Activated naive CD8-positive, alpha-beta T cell treated with anti-CD3 and anti-CD28 coated beads, Interleukin-2, amount 10 ng/mL, durations not matched to agents 7 days and 5 days (primary cell): Measurements from ENCODE around the gene NKX2-4. TPM values are rescaled to one million over a fixed set of nuclear protein-coding genes. Genes with fewer than 3 reads are reported as not detected.
"Not testable (repeated sequence)": the region's sequence is repeated elsewhere in the genome, so short reads cannot be mapped to it uniquely, and the experiment has no call there.

ENCODE experiments used
- ATAC-seq: fragments of 150-1000 bp; cut with Tn5 transposase; one replicate; pipeline ENCODE4 v1.10.0; 2021; ENCODE audit warnings: low read depth, moderate library complexity
- POLR2A ChIA-PET: fragments of 350-600 bp; sonication (Branson Sonifier 250); formaldehyde crosslinking; loops from one replicate; lab custom pipeline; 2021; ENCODE audit warnings: antibody characterized with exemption; lab: Charles Lee
- DNase-seq: peaks from one replicate; pipeline ENCODE4 v3.0.0; 2021
- H3K27ac Mint-ChIP-seq: one replicate; pipeline ENCODE4 v1.8.0; 2022; ENCODE audit warnings: mild to moderate bottlenecking, mixed read lengths
- H3K27me3 Mint-ChIP-seq: one replicate; pipeline ENCODE4 v1.8.0; 2022; ENCODE audit warnings: mild to moderate bottlenecking, moderate library complexity, mixed read lengths
- H3K36me3 Mint-ChIP-seq: one replicate; pipeline ENCODE4 v1.8.0; 2021; ENCODE audit warnings: mild to moderate bottlenecking, mixed read lengths
- H3K4me1 Mint-ChIP-seq: one replicate; pipeline ENCODE4 v1.8.0; 2021; ENCODE audit warnings: mixed read lengths
- H3K4me3 Mint-ChIP-seq: one replicate; pipeline ENCODE4 v1.8.0; 2022; ENCODE audit warnings: mild to moderate bottlenecking, moderate library complexity, mixed read lengths
- H3K9me3 Mint-ChIP-seq: one replicate; pipeline ENCODE4 v1.8.0; 2021; ENCODE audit warnings: mixed read lengths
- total RNA-seq, 2 experiments: library from RNA; stranded (reverse); gene quantifications; one replicate each; pipeline ENCODE4 v1.2.3, GENCODE V29; 2021

The NKX2-4 gene
- total RNA-seq: not detected

DNA sequence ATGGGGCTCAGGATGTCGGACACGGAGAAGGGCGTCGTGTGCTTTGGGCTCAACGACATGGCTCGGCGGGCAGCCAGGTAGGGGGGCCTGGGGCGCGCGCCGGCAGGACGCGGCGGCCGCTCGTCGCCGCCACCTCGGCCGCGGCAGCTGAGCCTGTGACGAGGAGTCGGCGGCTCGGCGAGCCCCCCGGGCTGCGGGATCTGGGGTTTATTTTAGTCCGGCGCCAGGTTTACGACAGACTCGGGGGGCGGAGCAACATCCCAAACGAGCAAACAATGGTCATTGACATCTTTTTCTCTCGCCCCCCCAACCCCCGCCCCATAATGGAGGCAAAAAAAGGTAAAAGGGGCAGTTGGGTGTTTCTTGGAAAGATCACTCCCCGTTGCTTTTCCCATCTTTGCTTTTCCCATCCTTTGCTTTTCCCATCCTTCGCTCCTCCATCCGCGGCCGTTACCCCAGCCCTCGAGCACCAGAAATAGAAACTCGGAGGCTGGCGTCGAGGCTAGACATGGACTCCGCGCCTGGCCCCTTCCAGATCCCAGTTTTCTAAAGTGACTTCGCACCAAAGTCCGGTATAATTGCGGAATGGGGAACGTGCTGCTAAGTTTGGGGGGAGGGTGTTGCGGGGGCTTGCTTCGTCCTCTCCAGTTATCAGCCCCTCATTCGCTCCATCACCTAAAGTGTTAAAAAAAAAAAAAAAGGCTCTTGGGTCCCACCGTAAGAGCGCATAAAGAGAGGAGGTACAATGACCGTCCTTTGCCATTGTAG, at the start of gene NKX2-4:
NKX2-4 (minus strand) TSS at position 186 of the 768 bp plus-strand sequence; CDS start at position 59, 127 bp downstream.
- no peak for ATAC-seq
- H3K27me3 Mint-ChIP-seq: peaks cover 78% of the 10 kb centered on the region
- POLR2A ChIA-PET: no interaction called here
- no peaks in the 10 kb centered on the region for H3K36me3 Mint-ChIP-seq
- H3K9me3 Mint-ChIP-seq: no peaks in the 10 kb centered on the region
- H3K4me1 Mint-ChIP-seq: peaks cover 15% of the 10 kb centered on the region
- no peak for DNase-seq
- peak within 1 kb of the TSS; percentile 67 for H3K4me3 Mint-ChIP-seq
- H3K27ac Mint-ChIP-seq: no peak within 1 kb of the TSS

DNA sequence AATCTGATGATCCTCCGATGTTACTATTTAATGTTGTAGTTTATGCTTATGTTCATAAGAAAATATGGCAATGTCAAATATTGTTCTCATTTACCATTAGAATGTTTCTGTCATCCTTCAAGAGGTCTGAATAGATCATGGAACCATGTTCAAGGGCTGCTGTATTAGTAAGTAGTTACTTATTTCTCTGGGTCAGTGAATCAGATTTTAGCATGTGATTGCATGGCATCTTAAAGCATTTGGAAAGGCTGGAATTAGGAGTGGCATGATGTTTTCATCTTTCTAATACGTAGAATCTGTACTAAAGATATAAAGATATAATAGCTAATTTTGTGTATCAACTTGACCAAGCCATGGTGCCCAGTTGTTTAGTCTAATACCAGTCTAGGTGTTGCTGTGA, 40.5 kb upstream of the NKX2-4 start:
- ATAC-seq (no peak), DNase-seq (no peak)
- no peaks in the 10 kb centered on the region for H3K36me3 Mint-ChIP-seq
- H3K4me3 Mint-ChIP-seq: no peak overlapping the region
- POLR2A ChIA-PET: no interaction called here
- H3K9me3 Mint-ChIP-seq: no peaks in the 10 kb centered on the region
- H3K27me3 Mint-ChIP-seq: peaks cover 32% of the 10 kb centered on the region
- no peak overlapping the region for H3K27ac Mint-ChIP-seq
- H3K4me1 Mint-ChIP-seq: no peaks in the 10 kb centered on the region

DNA sequence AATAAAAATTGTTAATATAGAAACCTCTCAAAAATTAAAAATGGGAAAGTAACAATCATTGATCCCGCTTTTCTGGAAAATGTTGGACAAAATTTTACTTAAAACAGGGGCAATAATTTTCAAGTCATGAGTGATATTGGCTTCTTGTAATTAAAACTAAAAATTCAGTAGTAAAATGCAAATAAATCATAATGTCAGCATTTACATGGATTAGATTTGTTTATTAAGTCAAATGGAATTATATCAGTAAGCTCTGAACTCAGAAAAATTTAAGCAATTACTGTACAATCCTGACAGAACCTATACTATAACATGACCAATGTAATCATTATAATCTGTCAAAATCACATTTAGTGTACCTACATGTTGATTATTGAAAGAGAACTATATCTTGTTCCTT, 39.9 kb upstream of the NKX2-4 start:
- H3K27me3 Mint-ChIP-seq: peaks cover 30% of the 10 kb centered on the region
- H3K4me3 Mint-ChIP-seq: no peak overlapping the region
- no peaks in the 10 kb centered on the region for H3K9me3 Mint-ChIP-seq
- POLR2A ChIA-PET: no interaction called here
- ATAC-seq (no peak), DNase-seq (no peak)
- no peaks in the 10 kb centered on the region for H3K4me1 Mint-ChIP-seq
- H3K36me3 Mint-ChIP-seq: no peaks in the 10 kb centered on the region
- H3K27ac Mint-ChIP-seq: no peak overlapping the region

DNA sequence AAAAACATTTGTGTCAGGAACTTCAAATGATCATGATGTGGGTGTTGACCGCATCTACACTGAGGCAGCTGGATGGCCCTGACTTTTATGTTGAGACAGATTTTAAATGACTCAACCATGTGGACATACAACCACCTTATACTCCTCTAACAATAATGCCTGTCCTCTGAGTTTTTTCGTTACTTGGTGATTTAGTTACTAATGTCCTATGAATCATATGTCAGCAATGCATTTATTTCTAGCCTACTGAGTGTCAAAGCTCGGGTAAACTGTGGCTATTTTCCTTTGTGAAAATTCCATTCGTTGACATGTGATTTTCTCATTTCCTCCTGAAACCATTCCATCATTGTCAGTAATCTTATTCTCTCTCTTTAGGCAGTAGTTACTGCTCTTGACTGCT, 38.9 kb upstream of the NKX2-4 start:
- Mint-ChIP-seq H3K9me3 (no peaks in the 10 kb centered on the region), H3K4me3 (no peak overlapping the region), H3K27ac (no peak overlapping the region), H3K4me1 (no peaks in the 10 kb centered on the region), H3K36me3 (no peaks in the 10 kb centered on the region), H3K27me3 (peaks cover 29% of the 10 kb centered on the region)
- POLR2A ChIA-PET: no interaction called here
- ATAC-seq (no peak), DNase-seq (no peak)

DNA sequence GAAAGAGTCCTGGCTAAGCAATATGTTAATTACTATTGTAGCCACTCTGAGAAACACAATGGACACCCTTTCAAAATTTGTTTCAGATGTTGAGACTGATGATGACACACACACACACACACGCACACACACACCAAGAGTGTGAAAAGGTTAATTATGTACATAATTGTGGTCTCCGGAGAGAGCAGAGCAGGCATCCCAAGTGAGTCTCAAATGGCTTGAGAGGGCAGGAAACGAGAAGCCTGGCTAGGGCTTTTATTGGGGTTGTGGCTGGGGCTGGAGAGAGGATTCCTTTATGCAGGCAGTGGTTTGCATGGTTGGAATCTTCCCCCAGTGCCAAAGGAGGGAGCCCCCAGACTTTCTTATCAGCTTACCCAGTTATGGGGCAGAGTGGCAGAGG, 38.2 kb upstream of the NKX2-4 start:
- no peaks in the 10 kb centered on the region for H3K4me1 Mint-ChIP-seq
- peaks cover 28% of the 10 kb centered on the region for H3K27me3 Mint-ChIP-seq
- POLR2A ChIA-PET: no interaction called here
- no peak overlapping the region for H3K27ac Mint-ChIP-seq
- no peak for ATAC-seq
- DNase-seq: no peak
- no peaks in the 10 kb centered on the region for H3K36me3 Mint-ChIP-seq
- no peak overlapping the region for H3K4me3 Mint-ChIP-seq
- no peaks in the 10 kb centered on the region for H3K9me3 Mint-ChIP-seq

DNA sequence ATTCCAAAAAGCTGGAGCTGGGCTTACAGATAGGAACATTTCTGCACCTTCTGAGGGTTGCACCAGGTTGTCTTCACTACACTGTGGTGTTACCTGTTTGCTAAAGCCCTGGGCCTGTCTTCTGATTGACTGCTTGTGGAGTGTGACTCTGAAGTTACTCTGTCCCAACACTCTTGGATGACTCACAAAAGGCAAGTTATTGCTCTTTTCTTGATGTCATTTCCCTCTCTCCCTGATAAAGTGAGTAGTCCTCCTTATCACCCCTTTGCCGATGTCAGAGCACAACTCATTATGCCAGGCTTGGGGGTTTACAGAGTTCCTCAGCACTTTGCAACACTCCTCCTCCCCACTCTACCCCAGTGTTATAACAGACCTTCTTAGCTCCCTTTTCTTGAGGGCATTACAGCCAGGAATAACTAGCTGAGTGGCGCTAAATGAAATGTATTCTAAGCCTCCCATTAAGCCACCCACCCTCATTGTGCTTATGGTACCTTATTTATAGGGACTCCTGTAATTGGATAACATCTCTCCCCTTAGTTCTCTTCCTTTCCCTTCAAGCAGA, 36.1 kb upstream of the NKX2-4 start:
- Mint-ChIP-seq H3K36me3 (no peaks in the 10 kb centered on the region), H3K27me3 (peaks cover 24% of the 10 kb centered on the region)
- no peak for ATAC-seq

DNA sequence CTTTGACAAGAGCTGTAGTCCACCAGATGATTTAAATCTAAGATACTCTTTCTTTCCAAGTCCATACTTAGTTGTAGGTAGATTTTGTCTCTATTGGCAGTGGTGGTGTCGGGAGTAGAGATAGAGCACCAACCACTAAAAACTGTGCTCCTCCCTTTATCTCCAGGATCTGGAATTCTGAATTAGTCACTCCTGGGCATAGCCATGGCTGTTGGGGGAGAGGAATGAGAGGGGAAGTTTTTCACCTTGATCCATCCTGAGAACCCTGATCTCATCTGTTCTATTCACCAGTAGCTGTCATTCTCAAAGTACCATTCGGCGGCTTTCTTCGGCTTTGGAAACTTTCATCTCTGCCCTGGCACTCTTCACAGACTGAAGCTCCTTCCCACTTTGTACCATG, 35.6 kb upstream of the NKX2-4 start:
- no peaks in the 10 kb centered on the region for H3K36me3 Mint-ChIP-seq
- H3K9me3 Mint-ChIP-seq: no peaks in the 10 kb centered on the region
- ATAC-seq: no peak
- no peak for DNase-seq
- H3K27me3 Mint-ChIP-seq: peaks cover 28% of the 10 kb centered on the region
- no peaks in the 10 kb centered on the region for H3K4me1 Mint-ChIP-seq
- POLR2A ChIA-PET: no interaction called here
- H3K27ac Mint-ChIP-seq: no peak overlapping the region
- H3K4me3 Mint-ChIP-seq: no peak overlapping the region

More for the DNA sequence above, 36.1 kb upstream of the NKX2-4 start:
- no peak overlapping the region for H3K27ac Mint-ChIP-seq
- DNase-seq: no peak
- no peaks in the 10 kb centered on the region for H3K4me1 Mint-ChIP-seq
- H3K4me3 Mint-ChIP-seq: no peak overlapping the region
- POLR2A ChIA-PET: no interaction called here
- no peaks in the 10 kb centered on the region for H3K9me3 Mint-ChIP-seq

DNA sequence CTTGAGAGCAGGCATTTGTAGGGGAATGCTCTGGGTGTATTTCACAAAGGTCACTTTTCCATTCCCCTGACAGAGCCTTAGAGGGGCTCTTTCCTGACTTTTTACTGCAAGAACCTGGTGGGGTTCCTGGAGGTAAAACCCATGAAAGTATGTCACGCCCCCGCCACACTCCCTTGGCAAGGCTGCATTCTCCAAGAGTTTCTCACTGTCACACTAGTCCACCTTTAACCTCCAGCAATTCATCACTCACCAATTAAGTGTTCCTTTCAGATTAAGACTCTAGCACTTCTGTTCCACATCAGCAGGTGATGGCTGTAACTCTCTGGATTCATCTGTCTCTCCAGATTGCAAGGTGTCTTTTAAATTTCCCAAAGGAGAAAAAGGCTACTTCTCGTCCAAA, 32.7 kb upstream of the NKX2-4 start:
- DNase-seq (no peak), ATAC-seq (no peak)
- H3K9me3 Mint-ChIP-seq: peaks cover 4% of the 10 kb centered on the region
- H3K4me3 Mint-ChIP-seq: no peak overlapping the region
- peaks cover 28% of the 10 kb centered on the region for H3K27me3 Mint-ChIP-seq
- POLR2A ChIA-PET: no interaction called here
- no peaks in the 10 kb centered on the region for H3K4me1 Mint-ChIP-seq
- no peaks in the 10 kb centered on the region for H3K36me3 Mint-ChIP-seq
- H3K27ac Mint-ChIP-seq: no peak overlapping the region

DNA sequence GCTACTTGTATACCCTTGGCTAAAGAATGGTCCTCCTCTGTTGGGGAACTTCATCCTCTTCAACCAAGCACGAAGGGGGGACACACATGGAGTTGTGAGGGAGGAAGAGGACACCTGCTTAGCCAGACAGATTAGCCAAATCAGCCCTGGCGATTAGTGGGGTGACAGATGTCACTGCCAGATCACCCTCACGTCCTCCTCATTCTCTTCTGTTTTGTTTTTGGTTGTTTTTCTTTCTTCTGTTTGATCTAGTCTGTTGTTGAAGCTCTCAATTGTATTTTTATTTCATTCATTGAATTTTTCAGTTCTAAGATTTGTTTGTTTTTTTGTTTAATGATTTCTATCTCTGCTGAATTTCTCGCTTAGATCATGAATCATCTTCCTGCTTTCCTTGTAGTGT, 27.5 kb upstream of the NKX2-4 start:
- DNase-seq: no peak
- H3K4me1 Mint-ChIP-seq: no peaks in the 10 kb centered on the region
- POLR2A ChIA-PET: no interaction called here
- H3K4me3 Mint-ChIP-seq: no peak overlapping the region
- H3K27ac Mint-ChIP-seq: no peak overlapping the region
- peaks cover 15% of the 10 kb centered on the region for H3K9me3 Mint-ChIP-seq
- peaks cover 13% of the 10 kb centered on the region for H3K27me3 Mint-ChIP-seq
- ATAC-seq: no peak
- no peaks in the 10 kb centered on the region for H3K36me3 Mint-ChIP-seq

DNA sequence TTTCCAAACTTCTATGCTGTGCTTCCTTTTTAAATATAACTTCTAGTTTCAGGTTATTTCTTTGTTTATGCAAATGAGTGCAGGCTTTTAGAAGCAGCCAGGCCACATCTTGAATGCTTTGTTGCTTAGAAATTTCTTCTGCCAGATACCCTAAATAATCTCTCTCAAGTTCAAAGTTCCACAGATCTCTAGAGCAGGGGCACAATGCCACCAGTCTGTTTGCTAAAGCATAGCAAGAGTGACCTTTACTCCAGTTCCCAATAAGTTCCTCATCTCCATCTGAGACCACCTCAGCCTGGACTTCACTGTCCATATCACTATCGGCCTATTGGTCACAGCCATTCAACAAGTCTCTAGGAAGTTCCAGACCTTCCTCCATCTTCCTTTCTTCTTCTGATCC, 26.4 kb upstream of the NKX2-4 start:
- ATAC-seq, DNase-seq, H3K4me1 Mint-ChIP-seq, H3K4me3 Mint-ChIP-seq, H3K36me3 Mint-ChIP-seq, H3K27ac Mint-ChIP-seq, POLR2A ChIA-PET: not testable (repeated sequence)
- Mint-ChIP-seq H3K9me3 (peaks cover 16% of the 10 kb centered on the region), H3K27me3 (peaks cover 12% of the 10 kb centered on the region)

DNA sequence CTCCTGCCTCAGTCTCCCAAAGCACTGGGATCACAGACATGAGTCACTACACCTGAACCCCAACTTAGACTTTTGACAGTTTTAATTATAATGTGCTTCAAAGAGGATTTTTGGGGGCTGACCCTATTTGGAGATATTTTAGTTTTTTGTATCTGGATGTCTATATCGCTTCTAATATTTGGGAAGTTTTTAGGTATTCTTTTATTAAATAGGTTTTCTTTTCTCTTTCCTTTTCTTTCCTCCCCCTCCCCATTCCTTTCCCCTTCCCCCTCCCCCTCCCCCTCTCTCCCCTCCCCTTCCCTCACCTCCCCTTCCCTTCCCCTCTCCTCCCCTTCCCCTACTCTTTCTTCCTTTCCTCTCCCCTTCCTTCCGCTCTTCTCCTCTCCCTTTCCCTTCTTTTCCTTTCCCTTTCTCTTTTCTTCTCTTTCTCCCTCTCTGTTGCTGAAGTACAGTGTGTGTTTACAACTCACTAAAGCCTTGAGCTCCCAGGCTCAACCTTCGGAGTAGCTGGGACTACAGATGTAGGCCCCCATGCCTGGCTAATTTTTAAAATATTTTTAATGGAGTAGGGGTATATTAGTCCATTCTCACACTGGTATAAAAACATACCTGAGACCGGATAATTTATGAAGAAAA, 24.4 kb upstream of the NKX2-4 start:
- POLR2A ChIA-PET: no interaction called here
- no peak overlapping the region for H3K27ac Mint-ChIP-seq
- DNase-seq (no peak), ATAC-seq (no peak)
- no peaks in the 10 kb centered on the region for H3K36me3 Mint-ChIP-seq
- H3K4me1 Mint-ChIP-seq: no peaks in the 10 kb centered on the region
- H3K4me3 Mint-ChIP-seq: no peak overlapping the region
- H3K9me3 Mint-ChIP-seq: peaks cover 18% of the 10 kb centered on the region
- peaks cover 6% of the 10 kb centered on the region for H3K27me3 Mint-ChIP-seq

DNA sequence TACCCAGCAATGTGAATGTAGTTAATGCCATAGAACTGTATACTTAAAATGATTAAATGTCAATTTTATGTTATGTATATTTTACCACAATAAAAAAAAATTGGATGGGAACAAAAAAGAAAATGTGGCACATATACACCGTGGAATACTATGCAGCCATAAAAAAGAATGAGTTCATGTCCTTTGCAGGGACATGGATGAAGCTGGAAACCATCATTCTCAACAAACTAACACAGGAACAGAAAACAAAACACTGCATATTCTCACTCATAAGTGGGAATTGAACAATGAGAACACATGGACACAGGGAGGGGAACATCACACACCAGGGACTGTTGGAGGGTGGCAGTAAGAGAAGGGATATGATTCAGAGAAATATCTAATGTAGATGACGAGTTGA, 21.8 kb upstream of the NKX2-4 start:
- H3K4me3 Mint-ChIP-seq, H3K36me3 Mint-ChIP-seq, H3K27ac Mint-ChIP-seq, DNase-seq, POLR2A ChIA-PET, ATAC-seq, H3K4me1 Mint-ChIP-seq: not testable (repeated sequence)
- H3K27me3 Mint-ChIP-seq: peaks cover 19% of the 10 kb centered on the region
- peaks cover 23% of the 10 kb centered on the region for H3K9me3 Mint-ChIP-seq

DNA sequence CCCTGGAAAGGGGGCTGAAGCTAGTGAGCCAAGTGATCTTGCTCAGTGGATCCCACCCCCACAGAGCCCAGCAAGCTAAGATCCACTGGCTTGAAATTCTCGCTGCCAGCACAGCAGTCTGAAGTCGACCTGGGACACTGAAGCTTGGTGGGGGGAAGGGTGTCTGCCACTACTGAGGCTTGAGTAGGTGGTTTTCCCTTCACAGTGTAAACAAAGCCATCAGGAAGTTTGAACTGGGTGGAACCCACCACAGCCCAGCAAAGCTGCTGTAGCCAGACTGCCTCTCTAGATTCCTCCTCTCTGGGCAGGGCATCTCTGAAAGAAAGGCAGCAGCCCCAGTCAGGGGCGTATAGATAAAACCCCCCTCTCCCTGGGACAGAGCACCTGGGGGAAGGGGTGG, 16.7 kb upstream of the NKX2-4 start:
- H3K4me1 Mint-ChIP-seq, ATAC-seq, H3K36me3 Mint-ChIP-seq, POLR2A ChIA-PET, H3K27ac Mint-ChIP-seq, DNase-seq, H3K4me3 Mint-ChIP-seq: not testable (repeated sequence)
- Mint-ChIP-seq H3K27me3 (peaks cover 36% of the 10 kb centered on the region), H3K9me3 (peaks cover 17% of the 10 kb centered on the region)

DNA sequence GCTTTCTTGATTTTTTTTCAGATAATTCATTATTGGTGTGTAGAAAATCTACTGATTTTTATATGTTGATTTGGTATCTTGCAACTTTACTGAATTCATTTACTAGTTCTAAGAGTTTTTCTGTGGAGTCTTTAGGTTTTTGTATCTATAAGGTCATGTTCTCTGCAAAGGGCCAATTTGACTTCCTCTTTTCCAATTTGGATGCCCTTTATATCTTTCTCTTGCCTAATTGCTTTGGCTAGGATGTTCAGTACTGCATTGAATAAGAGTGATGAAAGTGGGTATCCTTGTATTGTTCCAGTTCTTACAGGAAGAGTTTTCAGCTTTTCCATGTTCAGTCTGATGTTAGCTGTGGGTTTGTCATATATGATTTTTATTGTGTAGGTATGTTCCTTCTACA, 14.4 kb upstream of the NKX2-4 start:
- peaks cover 3% of the 10 kb centered on the region for H3K36me3 Mint-ChIP-seq
- no peak overlapping the region for H3K4me3 Mint-ChIP-seq
- ATAC-seq: no peak
- peaks cover 13% of the 10 kb centered on the region for H3K9me3 Mint-ChIP-seq
- POLR2A ChIA-PET: no interaction called here
- no peak for DNase-seq
- peaks cover 38% of the 10 kb centered on the region for H3K27me3 Mint-ChIP-seq
- H3K4me1 Mint-ChIP-seq: no peaks in the 10 kb centered on the region
- no peak overlapping the region for H3K27ac Mint-ChIP-seq
